ENCODE measurements around the gene ASB14.

The ASB14 gene

GRCh38 chr3:57257678-57258077, 34.8 kb downstream of the ASB14 start:
- no peak for DNase-seq

GRCh38 chr3:57256844-57257243, 35.6 kb downstream of the ASB14 start:
- DNase-seq, result no peak

GRCh38 chr3:57252404-57252803, 40.1 kb downstream of the ASB14 start:
- no peak for DNase-seq

- no peak for DNase-seq
Measured at GRCh38 chr3:57244946-57245345, 47.5 kb downstream of the ASB14 start.

- DNase-seq, result no peak
Measured at GRCh38 chr3:57234613-57235575, 57.6 kb downstream of the ASB14 start.

GRCh38 chr3:57233799-57234198, 58.7 kb downstream of the ASB14 start:
- no peak for DNase-seq

- no peak for DNase-seq
Measured at GRCh38 chr3:57230006-57230405, 62.5 kb downstream of the ASB14 start.

- peak; percentile 54 for DNase-seq
Measured at GRCh38 chr3:57227930-57228751, 64.3 kb downstream of the ASB14 start.

GRCh38 chr3:57227204-57227929, 65.1 kb downstream of the ASB14 start, which contains the start of gene APPL1:
Gene APPL1, plus strand, starts transcription at chr3:57227729. Its CDS starts 155 bp downstream, at chr3:57227884.
- DNase-seq, result peak; percentile 92

GRCh38 chr3:57226176-57226575, 66.3 kb downstream of the ASB14 start:
- DNase-seq, result no peak

GRCh38 chr3:57224856-57225255, 67.6 kb downstream of the ASB14 start:
- DNase-seq, result no peak

- no peak for DNase-seq
Measured at GRCh38 chr3:57221883-57222282, 70.6 kb downstream of the ASB14 start.
